Stimulated activated naive CD4-positive, alpha-beta T cell treated with Interleukin-2 at 50 U/mL for 16 hours (primary cell): ENCODE results near the gene CPEB2.

Experiments used
- DNase-seq: peaks from one replicate; lab custom pipeline; 2025; lab: John Stamatoyannopoulos, UW

The CPEB2 gene

GRCh38 chr4:15010038-15010585, 7.8 kb downstream of the CPEB2 start:
- no peak for DNase-seq

GRCh38 chr4:15011166-15011565, 8.9 kb downstream of the CPEB2 start:
- DNase-seq, result no peak

- no peak for DNase-seq
Measured at GRCh38 chr4:15012017-15012788, 9.9 kb downstream of the CPEB2 start.

GRCh38 chr4:15013585-15013984, 11.3 kb downstream of the CPEB2 start:
- DNase-seq, result no peak

GRCh38 chr4:15015170-15015569, 12.9 kb downstream of the CPEB2 start:
- no peak for DNase-seq

- no peak for DNase-seq
Measured at GRCh38 chr4:15018361-15018760, 16.1 kb downstream of the CPEB2 start.

GRCh38 chr4:15020502-15021286, 18.4 kb downstream of the CPEB2 start:
- no peak for DNase-seq

- DNase-seq, result no peak
Measured at GRCh38 chr4:15021311-15021710, 19.0 kb downstream of the CPEB2 start.

GRCh38 chr4:15021946-15022345, 19.7 kb downstream of the CPEB2 start:
- DNase-seq, result no peak

GRCh38 chr4:15024386-15024785, 22.1 kb downstream of the CPEB2 start:
- DNase-seq, result no peak

- DNase-seq, result no peak
Measured at GRCh38 chr4:15025693-15026092, 23.4 kb downstream of the CPEB2 start.

- DNase-seq, result no peak
Measured at GRCh38 chr4:15027921-15028435, 25.7 kb downstream of the CPEB2 start.

GRCh38 chr4:15031197-15031596, 28.9 kb downstream of the CPEB2 start:
- DNase-seq, result no peak

GRCh38 chr4:15031993-15032675, 29.9 kb downstream of the CPEB2 start:
- DNase-seq, result no peak

GRCh38 chr4:15034071-15034764, 31.9 kb downstream of the CPEB2 start:
- no peak for DNase-seq

GRCh38 chr4:15035159-15035558, 32.9 kb downstream of the CPEB2 start:
- no peak for DNase-seq

- DNase-seq, result no peak
Measured at GRCh38 chr4:15037923-15038541, 35.8 kb downstream of the CPEB2 start.

GRCh38 chr4:15040916-15041463, 38.7 kb downstream of the CPEB2 start:
- no peak for DNase-seq

- no peak for DNase-seq
Measured at GRCh38 chr4:15042529-15043167, 40.4 kb downstream of the CPEB2 start.

- DNase-seq, result no peak
Measured at GRCh38 chr4:15043226-15043625, 40.9 kb downstream of the CPEB2 start.
